Fibroblast of peridontal ligament (primary cell): ENCODE measurements around the gene SLC30A2.

ENCODE experiments used
- DNase-seq: peaks from one replicate; pipeline ENCODE4 v3.0.0-alpha.2; 2010; ENCODE audit errors: extremely low read depth

Gene SLC30A2

DNA sequence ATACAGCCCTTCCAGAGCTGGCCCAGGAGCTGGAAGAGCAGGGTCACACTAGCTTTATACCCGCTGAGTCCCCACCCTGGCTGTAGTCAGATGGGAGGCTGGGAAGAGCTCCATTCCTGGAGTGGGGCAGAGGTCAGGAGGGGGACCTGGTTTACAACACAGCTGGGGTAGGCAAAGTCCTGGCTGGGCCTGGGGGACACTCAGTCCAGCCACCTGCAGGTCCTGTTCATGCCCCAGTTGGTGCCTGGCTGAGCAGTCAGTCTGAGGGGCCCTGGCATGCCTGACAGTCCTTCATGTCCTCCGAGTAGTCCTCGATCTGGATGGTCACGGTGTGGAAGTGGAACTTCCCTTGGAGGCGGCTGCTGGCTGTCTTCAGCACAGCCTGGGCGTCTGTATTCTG lies 7.0 kb downstream of the SLC30A2 start:
- no peak for DNase-seq

DNA sequence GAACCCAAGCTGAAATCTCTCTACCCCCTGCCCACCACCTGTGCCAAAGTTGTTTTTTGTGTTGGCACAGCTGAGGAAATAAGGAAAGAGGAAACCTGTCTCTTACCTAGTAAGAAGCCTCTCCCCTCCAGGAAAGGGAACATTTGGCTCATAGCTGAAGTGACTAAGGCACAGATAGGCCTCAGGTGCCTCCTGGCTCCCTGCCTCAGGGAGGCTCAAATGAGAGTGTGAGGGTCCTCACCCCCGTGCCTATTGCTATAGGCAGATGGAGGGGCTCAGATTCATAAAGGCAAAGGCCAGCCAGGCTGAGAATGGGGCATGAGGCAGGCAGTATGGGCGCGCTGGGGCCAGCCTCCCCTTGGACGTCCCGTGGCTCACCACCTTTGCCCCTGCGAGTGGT lies 7.4 kb downstream of the SLC30A2 start:
- no peak for DNase-seq

DNA sequence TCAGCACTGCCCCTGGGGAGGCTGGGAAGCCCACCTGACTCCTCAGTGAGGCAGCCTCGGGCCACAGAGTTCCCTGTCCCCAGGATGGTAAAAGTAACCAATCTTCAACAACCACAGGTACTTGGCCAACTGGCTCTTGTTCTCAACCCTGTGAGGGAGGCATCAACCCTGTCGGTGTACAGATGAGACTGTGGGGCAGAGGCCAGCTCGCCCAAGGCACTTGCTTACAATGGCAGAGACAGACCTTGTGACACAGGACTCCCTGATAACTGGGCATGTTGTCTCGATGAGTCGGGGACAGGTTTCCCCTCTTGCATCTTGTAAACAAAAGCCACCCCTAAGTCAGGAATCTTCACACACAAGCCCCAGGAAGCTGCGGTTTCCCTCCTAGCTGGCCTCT lies 8.0 kb downstream of the SLC30A2 start:
- no peak for DNase-seq

DNA sequence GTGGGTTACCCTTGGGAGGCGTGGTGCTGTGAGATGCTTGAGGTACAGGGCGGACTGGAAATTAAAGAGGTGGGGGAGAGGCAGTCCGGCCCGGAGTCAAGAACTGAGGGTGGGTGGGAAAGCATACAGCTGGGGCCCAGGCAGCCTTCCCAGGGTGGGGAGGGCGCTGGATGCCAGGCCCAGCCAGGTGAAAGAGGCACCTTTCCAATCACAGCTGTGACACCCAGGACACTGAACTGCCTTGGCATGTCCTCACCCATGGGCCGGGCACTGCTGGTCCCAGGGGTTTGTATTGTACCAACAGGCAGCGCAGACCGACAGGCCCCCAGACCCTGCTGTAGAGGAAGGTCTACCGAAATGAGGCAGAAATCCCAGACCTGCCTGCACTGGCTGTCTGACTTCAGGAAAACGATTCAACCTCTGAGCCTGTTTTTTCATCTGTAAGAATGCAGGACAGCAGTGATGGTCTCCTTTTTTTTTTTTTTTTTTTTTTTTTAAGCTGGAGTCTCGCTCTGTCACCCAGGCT lies 9.1 kb downstream of the SLC30A2 start:
- no peak for DNase-seq

DNA sequence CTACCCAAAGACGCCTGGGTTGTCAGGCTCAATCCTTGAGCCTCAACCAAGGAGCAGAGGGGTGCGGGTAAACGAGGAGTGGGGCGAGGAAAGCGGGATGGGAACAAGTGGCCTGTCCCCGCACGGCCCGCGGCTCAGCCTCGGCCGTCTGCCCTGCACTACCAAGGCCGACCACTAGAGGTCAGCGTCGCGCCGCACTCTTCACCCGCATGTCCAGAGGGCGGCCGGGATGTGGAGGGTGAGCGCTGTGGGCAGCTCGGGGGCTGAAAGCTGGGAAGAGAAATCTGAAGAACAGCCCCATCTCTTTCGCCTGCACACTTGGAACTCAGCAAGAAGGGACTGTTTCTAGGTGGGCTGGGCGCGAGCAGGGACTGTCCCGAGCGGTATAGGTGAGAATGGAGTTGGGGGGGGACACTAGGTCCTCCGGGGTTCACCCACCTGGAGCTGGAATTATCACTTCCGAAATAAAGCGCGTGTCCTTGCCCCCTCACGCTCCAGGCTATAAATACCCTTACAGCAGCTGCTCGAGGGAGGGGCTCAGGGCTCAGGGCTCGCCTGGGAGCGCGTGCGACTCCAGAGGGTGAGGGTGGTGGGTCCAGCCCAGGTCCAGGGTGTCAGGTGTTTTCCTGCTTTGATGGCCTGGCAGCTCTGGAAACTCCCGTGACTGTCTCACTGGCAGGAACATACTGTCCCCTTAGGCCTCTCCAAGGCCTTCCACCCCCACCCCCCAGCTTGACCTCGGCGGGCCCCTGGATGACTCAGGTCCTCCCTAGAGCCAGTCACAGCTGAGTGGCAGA lies 9.8 kb downstream of the SLC30A2 start:
- peak; percentile 59 for DNase-seq

DNA sequence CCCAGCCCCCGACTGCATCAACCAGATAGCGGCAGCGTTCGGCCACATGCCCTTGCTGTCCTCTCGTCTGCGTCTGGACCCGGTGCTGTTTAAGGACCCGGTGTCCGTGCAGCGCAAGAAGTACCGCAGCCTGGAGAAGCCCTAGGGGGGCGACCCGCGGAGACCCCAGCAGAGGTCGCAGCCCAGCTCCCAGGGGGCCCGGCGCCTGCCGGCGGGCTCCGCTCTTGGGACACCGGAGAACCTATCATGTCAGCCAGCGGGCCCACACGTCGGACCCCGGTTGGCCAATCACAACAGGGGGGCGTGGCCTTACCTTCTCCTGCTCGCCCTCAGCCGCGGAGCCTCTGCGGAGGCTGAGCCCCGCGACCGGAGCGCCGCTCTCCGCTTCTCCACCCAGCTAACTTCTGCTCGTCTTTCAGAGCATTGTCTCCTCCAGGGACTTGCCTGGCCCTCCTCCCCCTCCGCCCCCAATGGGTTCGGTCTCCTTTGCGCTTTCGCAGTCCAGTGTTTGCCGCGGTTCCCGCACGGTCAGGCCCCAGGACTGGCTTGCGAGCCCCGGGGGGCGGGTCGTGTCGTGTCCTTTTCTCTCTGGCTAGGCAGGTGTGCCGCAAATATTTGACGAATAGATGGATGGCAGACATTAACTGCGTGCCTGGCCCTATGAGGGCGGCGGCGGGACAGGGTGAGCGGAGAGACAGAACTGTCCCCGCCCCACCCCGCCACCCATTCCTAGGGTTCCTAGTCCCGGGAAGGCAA lies 10.5 kb downstream of the SLC30A2 start:
- DNase-seq = peak; percentile 79

DNA sequence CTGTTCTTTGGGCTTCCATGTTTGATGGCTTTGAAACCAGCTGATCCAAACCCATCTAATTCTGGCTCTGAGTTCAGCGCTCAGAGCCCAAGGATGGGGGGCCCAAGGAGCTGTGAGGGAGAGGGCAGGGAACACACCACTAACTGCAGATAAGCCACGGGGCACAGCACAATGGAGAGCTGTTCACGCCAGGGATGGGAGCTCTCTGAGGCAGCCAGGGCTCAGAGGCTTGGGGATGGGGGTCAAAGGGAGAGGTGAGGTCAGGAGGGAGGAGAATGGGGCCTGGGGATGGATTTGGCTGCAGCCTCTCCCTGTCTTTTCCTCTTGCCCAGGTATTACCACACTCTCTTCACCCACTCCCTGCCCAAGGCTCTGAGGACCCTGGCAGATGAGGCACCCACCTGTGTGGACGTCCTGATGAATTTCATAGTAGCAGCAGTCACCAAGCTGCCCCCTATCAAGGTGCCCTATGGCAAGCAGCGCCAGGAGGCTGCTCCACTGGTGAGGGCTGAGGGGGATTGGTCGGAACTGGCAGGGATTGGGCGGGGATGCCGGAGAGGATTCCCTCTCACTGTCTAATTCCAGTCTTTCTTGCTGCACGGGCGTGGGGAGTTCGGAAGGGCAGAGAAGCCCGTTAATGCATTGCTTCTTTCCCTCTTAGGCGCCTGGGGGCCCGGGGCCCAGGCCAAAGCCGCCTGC lies 11.3 kb downstream of the SLC30A2 start:
- no peak for DNase-seq

DNA sequence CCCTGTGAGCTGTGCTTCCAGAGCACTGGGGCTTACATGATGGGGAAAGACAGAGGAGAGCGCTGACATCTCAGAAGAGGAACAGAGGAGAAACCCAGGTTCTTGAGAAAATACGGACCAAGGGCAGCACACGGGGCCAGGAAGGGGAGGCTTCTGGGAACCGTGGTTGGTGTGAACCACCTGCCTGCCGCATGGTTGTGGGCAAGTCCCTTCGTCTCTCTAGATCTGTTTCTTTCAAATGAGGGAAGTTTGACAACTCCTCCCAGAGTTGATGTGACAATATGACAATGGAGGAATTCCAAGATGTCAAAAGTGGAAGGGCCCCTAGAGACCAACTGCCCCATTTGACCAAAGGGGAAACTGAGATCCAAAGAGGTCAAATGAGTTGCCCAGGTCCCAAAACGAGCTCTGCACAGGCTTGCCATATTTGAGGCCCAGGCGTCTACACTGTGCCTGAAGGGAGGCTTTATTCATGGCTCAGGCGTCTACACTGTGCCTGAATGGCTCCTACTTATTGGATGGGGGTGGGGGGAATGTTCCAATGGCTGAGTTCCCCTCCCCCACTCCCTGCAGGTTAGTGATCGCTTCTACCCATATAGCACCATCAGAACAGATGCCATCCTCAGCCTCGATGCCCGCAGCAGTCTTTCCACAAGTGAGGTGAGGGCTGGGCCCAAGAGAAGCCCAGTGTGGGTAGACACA lies 13.1 kb downstream of the SLC30A2 start:
- DNase-seq = no peak

DNA sequence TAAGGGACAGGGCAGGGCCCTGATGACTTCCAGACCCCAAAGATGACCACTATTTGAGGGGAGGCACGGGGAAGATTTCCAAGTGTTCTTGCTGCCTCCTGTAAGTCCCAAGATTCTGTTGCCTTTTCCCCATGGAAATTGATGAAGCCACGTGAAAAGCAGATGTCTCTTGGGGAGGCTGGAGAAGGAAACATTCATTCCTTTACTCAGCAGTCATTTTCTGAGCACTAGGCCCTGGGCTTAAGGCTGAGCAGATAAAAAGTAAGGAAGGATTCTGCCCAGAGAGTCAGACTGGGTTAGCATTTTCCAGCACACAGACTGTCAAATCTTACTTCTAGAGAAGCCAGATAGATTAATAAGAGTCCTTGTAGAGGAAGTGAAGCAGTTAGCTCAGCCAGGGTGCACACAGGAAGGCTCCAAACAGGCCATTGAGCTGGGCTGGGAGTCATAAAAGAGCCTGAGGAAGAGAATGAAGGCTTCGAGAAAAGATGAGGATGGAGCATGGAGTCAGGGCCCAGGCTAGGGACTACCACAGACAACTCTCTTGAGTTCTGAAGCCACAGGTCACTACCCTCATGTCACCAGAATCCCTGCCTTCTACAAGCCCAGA lies 14.2 kb downstream of the SLC30A2 start:
- peak; percentile 78 for DNase-seq

DNA sequence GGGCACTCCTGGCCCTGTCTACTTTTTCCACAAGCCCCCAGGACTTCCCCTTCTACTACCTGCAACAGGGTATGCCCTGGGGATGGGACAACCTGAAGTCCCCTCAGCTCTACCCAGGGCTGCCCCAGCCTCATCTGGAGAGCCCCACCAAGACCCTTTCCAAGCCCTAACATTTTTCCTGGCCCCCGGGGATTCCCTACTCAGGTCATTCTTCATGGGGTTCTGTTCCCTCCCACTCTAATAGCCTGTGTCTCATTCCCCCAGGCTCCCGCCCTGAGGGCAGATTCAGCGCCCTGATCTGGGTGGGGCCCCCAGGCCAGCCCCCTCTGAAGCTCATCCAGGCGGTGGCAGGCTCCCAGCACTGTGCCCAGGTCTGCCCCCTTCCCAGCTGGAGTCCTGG lies 14.7 kb downstream of the SLC30A2 start:
- DNase-seq = no peak

DNA sequence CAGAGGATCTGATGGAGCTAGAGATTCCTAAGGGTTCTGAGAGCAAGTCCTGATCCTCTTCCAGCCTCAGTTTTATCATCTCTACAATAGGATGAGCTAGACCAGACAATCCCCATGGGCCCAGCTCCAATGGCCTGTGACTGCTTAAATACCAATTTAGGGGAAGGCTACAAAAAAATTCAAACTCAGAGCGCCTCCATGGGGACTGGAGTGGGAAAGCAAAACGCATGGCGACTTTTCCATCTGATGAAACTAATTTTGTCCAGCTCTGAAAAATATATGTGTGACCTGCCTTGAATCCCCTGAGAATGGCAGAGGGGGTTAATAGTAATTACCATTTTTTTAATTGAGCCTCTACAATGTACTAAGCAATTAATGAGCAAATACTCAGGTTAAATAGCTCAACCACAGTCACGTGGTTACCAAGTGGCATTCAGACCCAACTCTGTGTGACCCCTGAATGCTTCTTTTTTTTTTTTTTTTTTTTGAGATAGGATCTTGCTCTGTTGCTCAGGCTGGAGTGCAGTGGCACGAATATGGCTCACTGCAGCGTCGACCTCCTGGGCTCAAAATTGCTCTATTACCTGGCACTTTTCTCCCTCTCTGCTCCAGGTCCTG lies 15.9 kb downstream of the SLC30A2 start:
- DNase-seq = no peak

DNA sequence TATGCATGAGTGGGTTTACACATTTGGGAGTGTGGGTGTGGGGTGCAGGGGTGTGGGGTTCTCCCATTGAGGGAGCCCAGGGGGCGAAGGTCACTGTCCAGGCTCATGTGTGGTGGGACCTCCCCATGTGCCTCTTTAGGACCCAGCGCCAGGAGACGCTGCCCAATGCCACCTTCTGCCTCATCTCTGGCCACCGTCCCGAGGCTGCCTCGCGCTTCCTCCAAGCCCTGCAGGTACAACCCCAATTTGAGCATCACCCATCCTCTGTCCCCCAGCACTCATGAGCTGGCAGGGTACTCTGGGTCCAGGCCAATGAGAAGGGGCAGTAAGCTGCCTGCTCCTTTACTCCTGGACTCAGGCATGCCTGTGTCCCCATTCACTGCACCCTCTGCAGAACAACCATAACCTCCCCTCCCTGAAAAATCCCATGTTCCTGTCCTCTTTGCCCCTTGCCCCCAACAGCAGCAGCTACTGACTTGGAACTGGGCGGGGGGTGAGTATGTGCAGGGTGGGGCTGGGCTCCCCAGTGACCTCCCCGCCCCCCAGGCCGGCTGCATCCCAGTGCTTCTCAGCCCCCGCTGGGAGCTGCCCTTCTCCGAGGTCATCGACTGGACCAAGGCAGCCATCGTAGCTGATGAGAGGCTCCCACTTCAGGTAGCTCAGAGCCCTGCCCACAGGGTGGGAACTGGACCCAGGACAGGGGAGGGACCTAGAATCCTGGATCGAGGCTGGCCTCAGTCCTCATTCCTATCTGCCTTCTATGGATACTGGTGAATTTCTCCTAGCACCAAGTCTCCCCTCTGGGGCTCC lies 16.7 kb downstream of the SLC30A2 start:
- no peak for DNase-seq

DNA sequence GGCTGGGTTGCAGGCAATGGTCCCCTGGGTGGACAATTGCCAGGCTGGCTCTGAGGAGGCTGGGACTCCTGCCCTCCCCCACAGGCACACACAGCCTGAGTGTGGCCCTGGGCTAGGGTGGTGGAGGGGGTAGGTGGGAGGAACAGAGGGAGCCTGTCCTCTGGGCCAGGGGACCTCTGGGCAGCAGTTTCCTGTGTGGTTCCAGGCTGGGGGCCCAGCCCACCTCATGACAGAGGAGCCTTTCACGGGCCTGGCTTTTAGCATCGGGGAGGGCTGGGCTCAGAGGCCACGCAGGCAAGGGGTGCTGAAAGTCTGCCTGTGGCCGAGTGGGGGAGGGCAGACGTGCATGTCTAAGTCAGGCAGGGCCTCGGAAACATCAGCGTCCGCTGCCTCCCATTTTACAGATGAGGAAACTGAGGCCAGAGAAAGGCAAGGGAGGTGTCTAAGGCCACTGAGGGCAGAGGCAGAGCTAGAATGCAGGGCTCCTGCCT lies 17.4 kb downstream of the SLC30A2 start:
- no peak for DNase-seq

DNA sequence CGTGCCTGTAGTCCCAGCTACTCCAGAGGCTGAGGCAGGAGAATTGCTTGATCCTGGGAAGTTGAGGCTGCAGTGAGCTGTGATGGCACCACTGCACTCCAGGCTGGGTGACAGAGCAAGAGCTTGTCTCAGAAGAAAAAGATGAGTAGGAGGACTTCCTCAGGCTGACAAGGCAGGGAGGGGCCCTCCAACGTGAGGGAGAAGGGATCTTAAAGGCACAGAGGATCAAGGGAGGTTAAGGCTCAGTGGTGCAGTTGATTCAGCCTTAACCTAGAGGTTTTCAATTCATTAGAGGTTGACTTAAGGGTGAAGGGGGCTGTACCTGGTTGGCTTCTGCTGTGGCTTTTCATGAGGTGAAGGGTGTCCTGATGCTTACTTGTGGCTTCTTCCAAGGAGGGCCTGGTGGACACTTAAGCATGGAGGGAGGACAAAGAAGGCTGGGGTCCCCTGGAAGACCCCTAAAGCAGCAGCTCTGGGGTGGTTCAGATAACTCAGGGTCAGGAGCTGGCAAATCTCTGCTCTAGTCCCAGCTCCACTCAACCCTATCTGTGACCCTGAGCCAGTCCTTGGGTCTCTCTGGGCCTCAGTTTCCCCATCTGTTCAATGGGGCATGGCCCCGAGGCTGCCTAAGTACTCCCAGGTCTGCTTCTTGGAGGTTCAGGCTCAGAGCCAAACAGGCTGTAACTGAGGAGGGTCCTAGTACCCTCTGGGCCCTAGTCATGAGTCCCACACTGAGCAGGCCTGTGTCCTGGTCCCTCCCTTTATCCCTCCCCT lies 18.0 kb downstream of the SLC30A2 start:
- DNase-seq = no peak

DNA sequence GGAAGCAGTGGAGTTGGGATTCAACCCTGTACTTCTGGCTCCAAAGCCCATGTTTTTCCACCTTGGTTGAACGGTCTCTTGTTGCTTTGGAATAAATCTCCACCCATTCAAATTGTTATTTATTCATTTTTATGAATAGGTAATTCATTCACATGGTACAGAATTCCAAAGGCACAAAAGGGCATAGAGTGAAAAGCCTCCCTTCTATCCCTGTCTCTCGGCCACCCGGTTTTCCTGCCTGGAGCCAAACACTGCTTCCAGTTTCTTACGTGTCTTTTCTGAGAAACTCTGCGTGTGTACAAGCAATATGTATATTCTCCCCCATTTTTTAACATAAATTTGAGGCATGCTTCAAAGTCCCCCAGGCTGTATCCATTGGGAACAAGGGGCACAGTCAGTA lies 20.4 kb downstream of the SLC30A2 start:
- DNase-seq = no peak

DNA sequence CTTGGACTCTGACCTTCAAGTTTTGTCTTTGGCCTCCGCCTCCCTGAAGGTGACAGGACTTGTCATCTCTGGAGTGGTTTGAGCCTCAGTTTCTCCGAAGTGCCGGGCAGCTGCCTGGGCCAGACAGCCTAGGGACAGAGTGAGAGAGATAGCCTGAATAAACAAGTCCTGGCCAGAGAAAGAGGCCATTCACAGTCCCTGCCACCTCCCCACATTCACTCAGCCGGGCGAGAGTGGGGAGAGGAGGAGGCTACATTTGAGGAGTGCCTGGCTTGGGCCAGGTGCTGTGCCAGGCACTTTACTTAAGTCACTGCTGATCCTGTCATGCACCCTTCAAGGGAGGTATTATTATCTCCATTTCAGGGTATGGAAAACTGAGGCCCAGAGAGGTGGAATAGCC lies 20.9 kb downstream of the SLC30A2 start:
- DNase-seq = no peak

DNA sequence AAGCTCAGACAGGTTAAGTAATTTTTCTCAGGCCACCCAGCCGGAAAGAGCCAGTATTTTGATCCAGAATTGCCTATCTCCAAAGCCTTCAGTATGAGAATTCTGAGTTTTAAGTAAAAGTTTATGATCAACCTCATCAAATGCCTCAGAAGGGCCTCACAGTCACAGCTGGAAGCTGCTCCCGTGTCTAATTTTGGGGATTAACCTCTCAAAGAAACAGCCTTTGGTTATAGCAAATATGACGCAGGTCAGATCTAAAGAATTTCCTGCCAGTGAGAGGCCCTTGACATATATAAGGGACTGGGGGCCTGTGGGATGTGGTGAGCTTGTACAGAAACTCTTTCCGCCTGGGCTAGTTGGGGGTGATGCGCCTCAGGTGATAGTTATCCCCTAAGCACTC lies 22.1 kb downstream of the SLC30A2 start:
- DNase-seq = no peak

DNA sequence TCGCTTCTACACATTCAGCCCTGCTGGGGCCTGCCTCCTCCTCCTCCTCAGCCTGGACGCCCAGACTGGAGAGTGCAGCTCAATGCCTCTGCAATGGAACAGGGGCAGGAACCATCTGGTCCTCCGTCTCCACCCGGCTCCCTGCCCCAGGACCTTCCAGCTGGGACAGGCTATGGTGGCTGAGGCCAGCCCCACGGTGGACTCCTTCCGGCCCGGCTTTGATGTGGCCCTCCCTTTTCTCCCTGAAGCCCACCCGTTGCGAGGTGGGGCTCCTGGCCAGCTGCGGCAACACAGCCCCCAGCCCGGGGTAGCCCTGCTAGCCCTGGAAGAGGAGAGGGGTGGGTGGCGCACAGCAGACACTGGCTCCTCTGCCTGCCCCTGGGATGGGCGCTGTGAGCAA lies 22.9 kb downstream of the SLC30A2 start:
- DNase-seq = no peak

DNA sequence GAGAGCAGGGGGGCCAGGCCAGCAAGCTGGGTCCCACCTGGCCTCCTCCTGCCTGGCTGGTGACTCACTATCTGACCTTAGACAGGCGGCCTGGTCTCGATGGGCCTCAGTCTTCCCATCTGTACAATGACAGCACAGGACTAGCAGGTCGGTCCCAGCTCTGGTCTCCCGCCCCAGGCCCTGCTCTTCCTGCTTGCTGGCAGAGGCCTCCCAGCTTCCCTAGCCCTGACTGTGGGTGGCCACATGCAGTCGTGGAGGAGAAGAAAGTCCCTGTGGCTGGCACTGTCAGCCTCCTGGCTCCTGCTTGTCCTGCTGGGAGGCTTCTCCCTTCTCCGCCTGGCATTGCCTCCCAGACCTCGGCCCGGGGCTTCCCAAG lies 23.5 kb downstream of the SLC30A2 start:
- DNase-seq = no peak
